ENCODE measurements around the gene NKAIN2.

Gene NKAIN2

GRCh38 chr6:123931928-123932327 is 128.3 kb downstream of the NKAIN2 start:
- no peak overlapping the region for H3K4me3 ChIP-seq (replicated peaks; ENCODE audit: low read depth, low read length)
- no peak for DNase-seq (ENCODE audit: extremely low read depth, low read depth)
- TF ChIP-seq CTCF (IDR thresholded peaks at IDR 0.05; ENCODE audit: low read depth, low read length, missing control alignments): no peak

GRCh38 chr6:123940551-123940950 is 136.9 kb downstream of the NKAIN2 start:
- DNase-seq (ENCODE audit: extremely low read depth, low read depth): no peak

GRCh38 chr6:123941855-123942254 is 138.2 kb downstream of the NKAIN2 start:
- no peak for DNase-seq (ENCODE audit: extremely low read depth, low read depth)
- no peak for TF ChIP-seq CTCF (IDR thresholded peaks at IDR 0.05; ENCODE audit: low read depth, low read length, missing control alignments)
- no peak overlapping the region for H3K4me3 ChIP-seq (replicated peaks; ENCODE audit: low read depth, low read length)

More at GRCh38 chr6:123940551-123940950, 136.9 kb downstream of the NKAIN2 start:
- H3K4me3 ChIP-seq (replicated peaks; ENCODE audit: low read depth, low read length): no peak overlapping the region
- TF ChIP-seq CTCF (IDR thresholded peaks at IDR 0.05; ENCODE audit: low read depth, low read length, missing control alignments): no peak

GRCh38 chr6:123945386-123945785 is 141.7 kb downstream of the NKAIN2 start:
- no peak for TF ChIP-seq CTCF (IDR thresholded peaks at IDR 0.05; ENCODE audit: low read depth, low read length, missing control alignments)
- DNase-seq (ENCODE audit: extremely low read depth, low read depth): no peak
- no peak overlapping the region for H3K4me3 ChIP-seq (replicated peaks; ENCODE audit: low read depth, low read length)

GRCh38 chr6:123953920-123954319 is 150.3 kb downstream of the NKAIN2 start:
- TF ChIP-seq CTCF (IDR thresholded peaks at IDR 0.05; ENCODE audit: low read depth, low read length, missing control alignments): no peak
- DNase-seq (ENCODE audit: extremely low read depth, low read depth): no peak
- no peak overlapping the region for H3K4me3 ChIP-seq (replicated peaks; ENCODE audit: low read depth, low read length)

GRCh38 chr6:123956492-123957139 is 153.0 kb downstream of the NKAIN2 start:
- no peak overlapping the region for H3K4me3 ChIP-seq (replicated peaks; ENCODE audit: low read depth, low read length)

More at GRCh38 chr6:123956492-123957139, 153.0 kb downstream of the NKAIN2 start:
- DNase-seq (ENCODE audit: extremely low read depth, low read depth): no peak
- no peak for TF ChIP-seq CTCF (IDR thresholded peaks at IDR 0.05; ENCODE audit: low read depth, low read length, missing control alignments)

Data from HFF-Myc (cell line).